NCI-H460 (cell line): ENCODE data around the gene DKK3. TPM values are rescaled to one million over a fixed set of nuclear protein-coding genes. Genes with fewer than 3 reads are reported as not detected.

Experiments used
- DNase-seq: peaks from one replicate; pipeline ENCODE4 v3.0.0-alpha.2; 2016; ENCODE audit warnings: low read depth; ENCODE audit errors: extremely low read depth
- total RNA-seq: library from RNA; depleted of rRNA; stranded (reverse); fragments of >200 nt; shearing (Covaris generic); gene quantifications from 2 replicates; pipeline ENCODE4 v1.2.3, GENCODE V29; 2014

Gene DKK3
- total RNA-seq, 1 experiment from 2014 or later, result 0.74 TPM

- no peak for DNase-seq
Observed at GRCh38 chr11:11985016-11985715, 23.3 kb downstream of the DKK3 start.

GRCh38 chr11:11984563-11984962 is 23.9 kb downstream of the DKK3 start:
- DNase-seq, result no peak

DNA sequence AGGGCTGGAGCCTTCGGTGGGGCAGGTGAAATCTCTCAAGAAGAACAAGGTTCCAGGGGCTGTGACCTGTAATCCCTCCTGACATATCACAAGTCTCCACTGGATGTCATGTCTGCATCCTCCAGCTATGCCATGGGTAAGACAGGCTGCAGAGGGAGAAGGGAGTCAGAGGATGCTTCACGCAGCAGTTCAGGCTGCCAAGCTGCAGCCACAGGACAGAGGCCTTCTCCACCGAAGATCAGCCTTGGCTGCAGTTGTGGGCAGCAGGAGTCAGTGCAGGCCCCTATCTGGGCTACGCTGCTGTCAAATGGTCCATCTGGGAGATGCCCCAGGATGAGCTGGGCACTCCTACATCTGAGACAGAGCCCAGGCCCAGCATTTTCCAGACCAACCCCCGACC is 25.0 kb downstream of the DKK3 start:
- no peak for DNase-seq

DNA sequence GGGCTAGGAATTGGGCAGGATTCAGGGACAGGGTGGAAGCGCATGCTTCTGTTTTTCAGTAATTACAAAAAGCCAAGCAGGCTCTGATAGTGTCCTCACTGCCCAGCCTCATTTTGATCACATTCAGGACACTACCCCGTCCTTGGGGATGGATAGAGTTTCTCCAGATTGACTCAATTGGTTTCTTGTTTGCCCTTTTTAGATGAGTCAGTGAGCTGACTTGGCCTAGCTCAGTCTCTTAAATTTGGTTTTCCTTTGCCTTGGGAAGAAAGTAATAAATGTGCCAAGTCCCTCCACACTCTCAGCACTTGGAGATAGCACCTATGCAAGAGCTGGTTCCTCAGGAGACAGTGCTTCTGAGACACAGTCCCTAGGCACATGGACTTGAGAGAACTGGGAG is 25.5 kb downstream of the DKK3 start:
- DNase-seq, result no peak

GRCh38 chr11:11982461-11982860 is 26.0 kb downstream of the DKK3 start:
- no peak for DNase-seq

- no peak for DNase-seq
Observed at GRCh38 chr11:11981840-11982239, 26.6 kb downstream of the DKK3 start.

GRCh38 chr11:11981364-11981763 is 27.1 kb downstream of the DKK3 start:
- DNase-seq, result no peak

GRCh38 chr11:11980841-11981308 is 27.6 kb downstream of the DKK3 start:
- DNase-seq, result no peak

GRCh38 chr11:11980200-11980599 is 28.2 kb downstream of the DKK3 start:
- DNase-seq, result no peak

DNA sequence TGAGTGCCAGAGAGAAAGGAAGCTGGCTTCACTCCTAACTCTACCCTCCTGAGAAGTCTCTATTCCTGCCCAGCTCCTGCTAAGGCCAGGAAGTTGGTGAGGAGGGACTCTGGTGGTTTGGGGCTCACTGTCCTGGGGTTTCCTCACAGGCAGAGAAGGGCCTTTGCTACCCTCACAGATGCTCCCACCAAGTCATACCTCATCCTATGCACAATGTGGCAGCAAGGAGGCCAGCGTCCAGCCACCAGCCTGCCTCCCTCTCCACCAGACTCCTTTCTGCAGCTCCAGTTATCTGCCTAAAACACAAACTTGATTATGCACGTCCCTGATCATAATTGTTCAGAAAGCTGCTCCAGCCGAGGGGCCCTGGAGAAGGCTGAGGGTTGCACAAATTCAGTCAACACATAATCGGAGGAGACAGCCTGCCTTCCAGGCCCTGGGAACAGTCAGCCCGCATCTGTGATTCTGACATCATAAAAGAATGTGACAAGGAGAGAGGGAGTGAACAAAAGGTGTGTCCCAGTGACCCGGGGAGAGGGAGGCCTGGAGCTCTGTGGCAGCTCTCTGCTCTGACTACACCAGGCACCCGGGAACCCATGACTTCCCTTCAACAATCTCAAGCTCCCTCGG is 28.8 kb downstream of the DKK3 start:
- no peak for DNase-seq

DNA sequence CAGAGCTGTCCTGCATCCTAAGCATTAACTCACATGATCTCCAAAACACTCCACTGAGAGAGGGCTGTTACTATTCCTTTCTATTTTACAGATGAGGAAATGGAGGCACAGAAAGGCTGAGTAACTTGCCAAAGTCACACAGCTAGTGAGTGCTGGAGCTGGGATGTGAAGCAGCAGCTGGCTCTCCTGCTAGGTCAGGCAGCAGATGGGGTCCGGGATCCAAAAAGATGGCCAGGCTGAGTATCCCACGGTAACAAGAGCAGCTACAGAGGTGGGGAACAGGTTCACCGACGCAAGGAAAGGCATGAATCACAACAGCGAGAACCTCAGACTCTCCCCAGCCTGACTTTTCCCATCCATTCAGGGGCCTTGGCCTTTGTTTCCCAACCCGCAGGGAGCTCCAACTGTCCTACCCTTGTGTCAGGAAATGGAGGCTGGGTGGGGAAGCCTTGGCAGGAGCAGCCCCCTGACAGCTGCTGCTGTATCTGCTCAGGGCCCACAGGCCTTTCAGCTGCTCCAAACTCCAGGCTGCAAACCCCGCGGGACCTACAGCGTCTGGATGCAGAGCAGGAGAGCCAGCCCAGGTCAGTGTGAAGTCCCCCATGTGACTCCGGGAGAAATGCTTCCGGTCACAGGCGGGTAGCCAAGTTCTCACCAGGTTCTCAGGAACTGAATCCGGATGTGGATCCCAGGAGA is 29.5 kb downstream of the DKK3 start:
- no peak for DNase-seq

- no peak for DNase-seq
Observed at GRCh38 chr11:11978098-11978637, 30.3 kb downstream of the DKK3 start.

GRCh38 chr11:11977206-11977938 is 31.1 kb downstream of the DKK3 start:
- DNase-seq, result peak; percentile 11

GRCh38 chr11:11976481-11977127 is 31.8 kb downstream of the DKK3 start:
- DNase-seq, result no peak

DNA sequence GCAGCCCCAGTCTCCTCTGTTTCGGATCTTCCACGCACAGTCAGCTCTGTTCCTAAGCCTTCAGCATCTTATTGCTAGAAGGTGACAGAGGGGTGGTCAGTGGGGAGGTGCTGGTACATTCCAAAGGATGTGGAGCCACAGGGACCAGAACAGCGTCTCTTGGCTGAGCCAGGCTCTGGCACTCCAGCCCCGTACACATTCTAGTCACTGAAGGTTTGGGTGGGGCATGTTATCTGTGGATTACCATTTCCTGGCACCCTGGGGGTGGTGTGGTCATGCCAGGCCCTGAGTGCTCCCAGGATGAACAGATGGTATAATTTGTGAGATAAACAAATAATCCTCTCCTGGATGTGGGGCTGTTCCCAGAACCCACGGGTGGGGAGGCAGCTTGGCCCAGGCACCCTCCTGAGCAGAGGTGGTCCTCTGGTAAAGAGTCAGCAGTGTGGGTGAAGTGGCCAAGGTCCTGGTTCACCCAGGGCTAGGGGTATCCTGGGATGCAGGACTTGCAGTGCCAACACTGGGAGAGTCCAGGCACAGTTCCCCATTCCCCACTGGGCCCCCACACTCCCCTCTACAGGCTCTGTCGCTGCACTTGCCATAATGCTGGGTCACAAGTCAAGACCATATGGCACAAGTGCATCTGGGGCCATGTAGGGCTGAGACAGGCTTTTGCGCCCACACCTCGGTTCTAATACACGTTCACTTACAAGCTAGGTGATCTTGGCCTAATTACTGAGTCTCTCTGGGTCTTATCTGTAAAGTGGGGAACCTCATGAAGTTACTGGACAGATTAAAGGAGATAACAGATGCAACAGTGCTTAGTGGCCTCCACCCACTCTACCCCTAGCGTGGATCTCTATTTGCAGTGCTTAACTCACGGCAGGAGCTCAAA is 33.0 kb downstream of the DKK3 start:
- DNase-seq, result no peak

DNA sequence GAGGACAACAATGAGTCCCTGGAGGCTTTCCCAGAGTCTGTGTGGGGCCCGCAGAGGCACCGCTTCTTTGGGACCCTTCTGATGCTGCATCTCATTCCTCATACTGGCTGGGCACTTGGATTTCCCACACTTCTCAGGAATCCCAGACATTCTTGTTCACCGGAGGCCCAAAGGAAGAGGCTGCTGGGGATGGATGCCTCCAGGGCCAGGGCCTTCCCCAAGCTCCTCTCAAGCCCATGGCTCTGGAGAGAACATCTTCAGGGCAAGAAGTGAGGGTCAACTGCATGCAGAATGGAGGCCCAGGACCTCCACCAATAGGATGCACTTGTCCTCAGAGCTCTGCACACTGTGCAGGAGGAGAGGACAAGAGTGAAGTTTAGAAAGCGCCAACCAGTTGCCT is 34.6 kb downstream of the DKK3 start:
- DNase-seq, result no peak

- DNase-seq, result no peak
Observed at GRCh38 chr11:11973361-11973800, 35.0 kb downstream of the DKK3 start.

GRCh38 chr11:11972730-11973341 is 35.6 kb downstream of the DKK3 start:
- DNase-seq, result no peak
